ENCODE measurements around the gene KCNT2.
"Not testable (repeated sequence)": the region's sequence is repeated elsewhere in the genome, so short reads cannot be mapped to it uniquely, and the experiment has no call there.

Gene KCNT2

DNA sequence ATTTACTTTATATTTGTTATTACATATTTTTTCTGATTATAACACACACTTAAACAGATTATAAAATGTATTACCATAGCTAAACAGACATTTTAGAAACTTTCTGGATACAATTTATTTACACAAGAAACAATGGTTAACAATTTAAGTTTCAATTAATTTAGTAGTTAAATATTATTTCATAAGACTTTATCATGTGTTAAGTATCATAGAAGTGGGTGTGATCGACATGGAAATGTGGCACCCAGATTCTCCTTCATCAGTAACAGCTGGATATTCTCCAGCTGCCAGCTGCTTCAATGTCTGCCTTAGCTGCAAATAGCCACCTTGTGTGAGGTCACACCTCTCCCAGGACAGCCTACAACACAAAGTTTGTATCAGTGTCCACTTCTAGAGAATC lies 97.8 kb downstream of the KCNT2 start:
- no peak for ATAC-seq

DNA sequence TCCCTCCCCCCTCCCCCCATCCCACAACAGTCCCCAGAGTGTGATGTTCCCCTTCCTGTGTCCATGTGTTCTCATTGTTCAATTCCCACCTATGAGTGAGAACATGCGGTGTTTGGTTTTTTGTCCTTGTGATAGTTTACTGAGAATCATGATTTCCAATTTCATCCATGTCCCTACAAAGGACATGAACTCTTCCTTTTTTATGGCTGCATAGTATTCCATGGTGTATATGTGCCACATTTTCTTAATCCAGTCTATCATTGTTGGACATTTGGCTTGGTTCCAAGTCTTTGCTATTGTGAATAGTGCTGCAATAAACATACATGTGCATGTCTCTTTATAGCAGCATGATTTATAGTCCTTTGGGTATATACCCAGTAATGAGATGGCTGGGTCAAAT lies 104.0 kb downstream of the KCNT2 start:
- not testable (repeated sequence) for ATAC-seq

DNA sequence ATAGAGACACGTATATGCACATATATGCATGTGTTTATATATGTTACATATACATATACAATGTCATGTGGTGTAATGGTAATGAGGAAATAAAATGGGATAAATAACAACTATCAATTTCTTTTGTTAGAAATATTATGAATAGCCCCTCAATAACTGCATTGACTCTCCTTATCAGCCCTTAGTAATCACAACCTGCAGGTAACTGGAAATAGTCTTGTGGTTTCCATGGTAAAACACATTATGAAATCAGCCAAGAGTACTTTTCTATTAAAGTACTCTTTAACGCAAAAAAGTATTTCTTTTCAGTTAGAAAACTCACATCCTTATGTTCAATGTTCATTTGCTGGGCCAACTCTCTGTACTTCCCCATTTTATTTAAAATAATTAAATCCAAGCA lies 105.8 kb downstream of the KCNT2 start:
- ATAC-seq, result no peak

DNA sequence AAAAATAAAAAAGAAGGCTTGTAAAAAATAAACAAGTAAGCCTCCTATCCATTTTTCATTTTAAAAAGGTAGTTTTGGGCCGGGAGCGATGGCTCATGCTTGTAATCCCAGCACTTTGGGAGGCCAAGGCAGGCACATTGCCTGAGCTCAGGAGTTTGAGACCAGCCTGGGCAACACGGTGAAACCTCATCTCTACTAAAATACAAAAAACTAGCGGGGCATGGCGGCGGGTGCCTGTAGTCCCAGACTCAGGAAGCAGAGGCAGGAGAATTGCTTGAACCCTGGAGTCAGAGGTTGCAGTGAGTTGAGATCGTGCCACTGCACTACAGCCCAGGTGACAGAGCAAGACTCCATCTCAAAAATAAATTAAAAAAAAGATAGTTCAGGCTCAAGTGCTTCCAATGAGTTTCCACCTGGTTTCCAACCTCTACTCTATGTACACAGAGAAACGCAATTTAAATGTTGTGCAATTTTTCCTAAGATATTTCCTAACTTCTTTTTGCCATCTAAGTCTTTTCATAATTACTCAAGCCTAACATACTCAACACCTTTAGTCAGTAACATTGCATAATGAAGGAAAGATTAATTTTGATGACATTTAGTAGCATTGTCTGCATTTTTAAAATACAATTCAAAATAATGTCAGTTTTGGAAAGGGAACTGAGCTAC lies 106.3 kb downstream of the KCNT2 start:
- no peak for ATAC-seq

DNA sequence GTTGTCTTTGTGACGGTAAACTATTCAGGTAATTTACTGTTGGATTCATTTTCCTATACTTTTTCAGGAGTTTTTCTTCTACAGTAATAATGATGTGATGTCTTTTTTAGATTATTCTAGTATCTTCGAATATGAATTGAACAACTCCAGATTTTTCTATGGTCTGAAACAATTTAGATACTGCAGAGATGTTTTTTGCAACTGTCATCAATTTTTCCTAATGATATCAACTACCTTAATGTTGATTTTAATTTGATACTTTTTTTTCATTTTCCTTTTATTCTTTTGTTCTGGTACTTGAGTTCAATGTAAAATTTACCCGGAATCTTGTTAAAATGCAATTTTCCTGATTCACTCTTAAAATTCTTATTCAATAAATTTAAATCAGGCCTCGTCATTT lies 110.4 kb downstream of the KCNT2 start:
- ATAC-seq, result no peak

DNA sequence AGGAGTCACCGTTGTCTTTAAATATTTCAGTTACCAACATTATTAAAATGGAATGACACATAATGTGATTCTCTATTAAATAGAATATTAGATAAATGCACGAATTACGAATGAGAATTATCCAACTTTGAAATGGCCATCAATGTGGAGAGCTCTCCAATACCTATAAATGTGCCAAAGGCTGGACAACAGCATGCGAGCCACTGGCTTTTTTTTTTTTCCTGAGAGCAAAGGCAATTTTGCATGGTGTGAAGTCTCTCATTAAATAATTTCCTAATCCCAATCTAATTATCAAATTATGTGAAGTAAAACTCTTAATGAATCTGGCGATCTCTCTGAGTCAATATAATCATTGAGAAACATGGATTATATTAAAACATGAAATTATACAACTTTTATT lies 113.5 kb downstream of the KCNT2 start:
- no peak for ATAC-seq

DNA sequence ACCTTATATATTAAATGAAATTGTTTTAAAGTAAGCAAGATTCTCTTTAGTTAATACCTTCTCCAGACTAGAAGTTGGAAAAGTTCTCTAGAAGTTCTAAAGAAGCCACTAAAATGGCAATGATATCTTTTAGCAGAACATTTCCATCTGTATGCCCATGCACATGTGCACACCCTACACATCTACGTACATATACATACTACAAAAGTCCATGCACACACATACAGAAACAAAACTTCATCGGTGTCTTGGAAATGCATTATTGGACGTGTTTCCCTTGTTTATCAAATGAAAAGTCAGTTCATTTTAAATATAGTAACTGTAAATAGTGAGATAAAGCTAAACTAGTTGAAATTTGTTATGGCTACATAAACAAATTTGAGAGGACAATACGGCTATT lies 114.4 kb downstream of the KCNT2 start:
- ATAC-seq, result no peak

DNA sequence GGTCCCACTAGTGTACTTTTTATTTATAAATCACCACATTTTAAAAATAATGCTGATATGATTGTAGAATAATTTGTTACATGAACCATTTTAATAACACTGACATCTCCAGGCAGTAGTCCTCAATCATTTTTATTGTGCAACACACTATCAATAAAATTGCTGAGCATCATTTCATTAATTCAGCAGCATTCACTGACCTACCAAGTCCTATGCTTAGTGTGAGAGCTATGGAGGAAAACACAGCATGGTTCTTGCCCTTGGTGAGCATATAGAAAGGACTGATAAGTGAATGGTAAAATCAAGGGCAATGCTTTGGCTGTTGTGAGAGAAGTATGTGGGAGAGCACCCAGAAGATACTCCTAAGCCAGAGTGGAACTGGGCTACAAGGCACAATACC lies 119.7 kb downstream of the KCNT2 start:
- ATAC-seq, result no peak

DNA sequence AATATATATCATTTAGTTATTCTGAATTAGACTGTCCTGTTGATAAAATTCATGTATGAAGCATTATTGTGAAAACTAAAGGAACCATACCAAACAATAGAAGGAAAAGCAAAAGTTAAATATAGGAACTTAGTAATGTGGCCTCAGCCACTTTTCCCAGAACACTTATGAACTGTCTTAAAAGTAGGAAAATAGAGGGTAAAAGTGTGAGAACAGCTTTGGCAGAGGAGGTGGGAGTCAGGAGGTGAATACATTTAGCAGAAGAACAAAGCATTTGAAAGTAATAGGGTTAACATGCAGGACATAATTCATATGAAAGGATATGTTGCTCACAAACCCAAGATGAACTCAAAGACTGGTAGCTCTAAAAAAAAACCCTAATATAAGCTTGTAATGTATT lies 121.9 kb downstream of the KCNT2 start:
- ATAC-seq, result no peak

DNA sequence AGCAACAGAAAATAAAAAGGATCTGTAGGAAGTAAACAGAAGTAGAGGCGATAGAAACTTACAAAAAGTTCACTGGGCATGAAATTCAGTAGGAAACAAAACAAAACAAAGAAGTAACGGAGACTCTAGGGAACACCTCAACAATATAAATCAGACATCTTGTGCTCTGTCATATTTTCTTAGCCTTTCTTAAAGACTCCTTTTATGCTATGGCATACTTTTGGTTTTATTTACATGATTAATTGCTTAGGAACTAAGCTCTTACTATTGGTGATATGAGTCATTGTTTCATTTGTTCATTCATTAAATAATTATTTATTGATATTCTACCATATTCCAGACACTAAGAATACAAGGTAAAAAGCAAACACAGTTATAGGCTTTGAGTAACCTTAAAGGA lies 126.6 kb downstream of the KCNT2 start:
- ATAC-seq, result no peak

DNA sequence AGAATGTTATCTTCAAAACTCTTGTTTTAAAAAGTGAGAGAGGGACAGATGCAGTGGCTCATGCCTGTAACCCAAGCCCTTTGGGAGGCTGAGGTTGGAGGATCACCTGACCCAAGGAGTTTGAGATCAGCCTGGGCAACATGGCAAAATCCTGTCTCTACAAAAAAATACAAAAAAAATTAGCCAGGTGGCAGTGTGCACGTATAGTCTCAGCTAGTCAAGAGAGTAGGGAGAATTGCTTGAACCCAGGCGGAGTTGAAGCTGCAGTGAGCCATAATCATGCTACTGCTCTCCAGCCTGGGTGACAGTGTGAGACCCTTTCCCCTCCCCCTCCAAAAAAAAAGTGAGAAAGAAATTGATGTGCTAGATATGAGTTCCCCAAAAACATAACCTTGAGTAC lies 131.0 kb downstream of the KCNT2 start:
- no peak for ATAC-seq

DNA sequence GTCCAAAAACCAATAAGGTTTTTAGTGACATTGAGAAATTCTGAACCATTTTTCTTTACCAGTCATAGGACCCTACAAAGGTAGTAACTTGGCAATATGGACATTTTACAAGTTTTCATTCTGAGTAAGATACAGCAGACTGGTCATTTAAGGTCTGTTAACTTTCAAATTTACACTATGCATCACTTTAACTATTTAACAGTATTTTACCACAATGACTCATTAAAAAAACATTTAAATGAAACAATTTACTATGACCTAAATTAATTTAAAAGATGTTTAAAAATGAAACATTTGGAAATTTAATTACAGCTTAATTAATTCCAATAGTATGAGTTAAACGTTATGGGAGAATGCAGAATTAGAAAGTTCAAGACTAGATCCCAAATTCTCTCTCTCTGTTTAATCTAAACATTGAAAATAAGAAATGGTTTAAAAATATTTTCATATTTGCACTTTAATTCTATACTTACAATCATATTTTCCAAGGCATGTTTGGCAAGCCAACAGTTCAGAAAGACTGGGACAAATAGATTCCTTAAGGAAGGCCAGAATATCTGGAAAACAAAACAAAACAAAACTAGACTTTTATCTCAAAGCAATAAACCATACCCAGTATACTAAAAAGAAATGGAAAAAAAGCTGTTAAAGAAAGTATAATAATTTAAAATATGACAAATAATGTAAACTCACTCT lies 140.9 kb downstream of the KCNT2 start:
- ATAC-seq, result no peak

DNA sequence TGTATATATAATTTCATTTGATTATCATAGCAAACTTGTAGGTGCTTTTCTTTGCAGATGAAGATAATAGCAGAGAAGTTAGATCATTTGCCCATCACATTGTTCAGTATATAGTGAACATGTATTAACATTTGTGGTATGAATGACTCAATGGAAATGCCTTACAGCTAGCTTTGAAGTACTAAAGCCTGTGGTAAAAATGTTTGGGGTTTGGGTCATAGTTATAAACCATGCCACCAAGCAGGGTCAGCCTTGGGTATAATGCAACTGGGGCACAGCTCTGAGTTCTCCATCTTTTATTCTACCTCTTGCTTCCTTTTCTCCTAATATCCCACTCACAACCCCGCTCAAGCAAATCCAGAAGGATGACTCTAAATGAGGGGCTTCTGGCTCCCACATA lies 141.6 kb downstream of the KCNT2 start:
- ATAC-seq, result no peak

DNA sequence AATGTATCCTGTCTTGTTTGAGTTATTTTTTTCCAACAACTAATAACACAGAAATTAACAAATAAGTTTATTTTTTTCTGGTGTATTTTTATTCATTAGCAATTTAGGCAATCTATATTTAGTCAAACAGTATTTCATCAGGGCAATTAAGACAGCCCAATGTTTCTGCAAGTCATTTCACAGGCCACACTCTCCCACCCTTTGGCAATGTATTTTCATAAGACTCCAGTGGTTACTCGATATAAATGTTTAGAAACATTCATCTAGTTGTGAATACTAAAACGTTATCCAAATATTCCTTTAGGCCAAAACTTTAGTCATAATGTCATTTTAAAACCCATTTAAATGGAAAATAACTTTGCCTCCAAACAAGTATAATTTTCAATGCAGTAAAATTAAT lies 142.1 kb downstream of the KCNT2 start:
- no peak for ATAC-seq

DNA sequence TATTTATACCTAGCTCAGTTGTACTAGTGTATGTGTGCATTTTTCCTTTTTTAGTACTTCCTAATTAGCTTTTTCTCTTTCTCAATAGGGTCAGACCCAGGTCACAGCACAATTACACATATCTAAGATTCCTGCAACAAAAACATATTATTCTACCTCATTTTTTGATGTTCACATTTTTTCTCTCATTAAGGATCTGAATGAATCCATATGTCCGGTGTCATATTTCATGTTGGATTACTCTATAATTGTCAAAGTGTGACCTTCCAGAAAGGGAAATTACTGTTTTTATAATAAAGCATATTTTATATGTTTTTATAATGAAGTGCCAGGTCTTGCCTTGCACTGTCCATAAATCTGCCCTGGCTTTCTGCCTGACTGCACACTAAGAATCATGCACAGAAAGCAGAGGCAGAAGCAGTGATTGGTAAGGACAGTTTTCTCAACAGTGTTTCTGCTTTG lies 143.7 kb downstream of the KCNT2 start:
- no peak for ATAC-seq

DNA sequence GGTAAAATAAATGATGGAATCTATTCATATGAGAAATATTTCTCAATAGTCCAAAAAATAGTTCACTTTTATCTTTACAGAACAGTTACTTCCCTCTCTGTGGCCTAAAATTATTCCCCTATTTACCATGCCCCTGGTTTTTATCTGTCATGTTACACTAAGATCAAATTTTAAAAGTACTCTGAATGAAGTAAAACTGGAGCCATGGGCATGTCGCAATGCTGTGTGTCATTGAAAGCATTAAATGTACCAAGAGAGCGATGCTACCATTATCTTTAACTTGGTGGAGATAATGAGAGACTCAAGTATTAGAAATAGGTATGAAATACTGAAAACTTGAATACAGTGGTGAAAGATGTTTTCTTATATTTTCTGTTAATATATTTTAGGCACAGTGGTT lies 146.2 kb downstream of the KCNT2 start:
- no peak for ATAC-seq

DNA sequence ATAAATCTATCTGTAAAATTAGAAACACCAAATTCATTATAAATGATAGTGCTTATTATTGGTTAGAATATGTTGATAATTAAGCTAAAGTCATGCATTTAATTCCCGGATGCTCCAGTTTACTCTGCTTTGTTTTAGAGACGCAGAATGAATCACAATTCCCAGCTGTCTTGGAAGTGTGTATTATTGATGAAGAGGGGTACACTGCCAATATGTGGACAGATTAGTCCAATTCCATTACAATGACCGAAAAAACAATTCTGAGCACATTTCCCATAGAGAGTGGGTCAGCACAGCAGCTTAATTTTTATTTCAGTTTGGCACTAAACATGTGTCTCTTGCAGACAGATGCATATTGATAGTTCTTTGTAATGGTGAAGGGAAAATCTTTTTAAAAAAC lies 146.7 kb downstream of the KCNT2 start:
- ATAC-seq, result no peak

DNA sequence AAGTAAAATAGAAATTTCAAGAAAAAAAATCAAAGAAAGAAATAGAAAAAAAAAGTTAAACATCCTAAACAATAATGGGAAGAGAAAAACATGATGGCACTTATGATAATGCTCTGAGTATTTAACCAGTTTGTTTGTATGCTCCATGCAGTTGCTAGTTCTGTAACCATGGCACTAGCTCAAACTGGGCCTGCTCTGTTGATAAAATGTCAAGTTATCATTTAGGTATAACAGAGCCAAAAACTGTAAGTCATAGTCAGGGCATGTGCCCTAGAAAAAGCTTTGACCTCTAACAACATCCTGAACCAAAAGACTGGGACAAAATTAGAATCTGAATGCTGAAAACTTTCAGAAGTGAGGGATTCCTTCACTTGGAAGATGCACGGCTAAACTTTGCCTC lies 148.9 kb downstream of the KCNT2 start:
- ATAC-seq, result no peak

DNA sequence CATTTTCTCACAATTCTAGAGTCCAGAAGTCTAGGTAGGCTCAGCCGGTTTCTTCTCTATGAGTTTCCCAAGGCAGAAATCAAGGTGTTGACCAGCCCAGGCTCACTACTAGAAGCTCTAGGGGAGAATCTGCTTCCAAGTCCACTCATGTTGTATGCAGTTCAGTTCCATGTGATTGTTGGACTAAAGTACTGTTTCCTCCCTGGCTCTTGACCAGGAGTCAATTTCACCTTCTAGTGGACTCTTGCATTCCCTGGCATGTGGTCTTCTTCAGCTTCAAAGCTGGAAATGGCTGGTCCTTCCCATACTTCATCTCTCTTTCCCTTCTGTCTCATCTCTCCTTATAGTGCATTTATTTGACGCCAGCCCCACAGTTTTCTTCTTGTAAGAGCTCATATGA lies 153.4 kb downstream of the KCNT2 start:
- ATAC-seq, result no peak

DNA sequence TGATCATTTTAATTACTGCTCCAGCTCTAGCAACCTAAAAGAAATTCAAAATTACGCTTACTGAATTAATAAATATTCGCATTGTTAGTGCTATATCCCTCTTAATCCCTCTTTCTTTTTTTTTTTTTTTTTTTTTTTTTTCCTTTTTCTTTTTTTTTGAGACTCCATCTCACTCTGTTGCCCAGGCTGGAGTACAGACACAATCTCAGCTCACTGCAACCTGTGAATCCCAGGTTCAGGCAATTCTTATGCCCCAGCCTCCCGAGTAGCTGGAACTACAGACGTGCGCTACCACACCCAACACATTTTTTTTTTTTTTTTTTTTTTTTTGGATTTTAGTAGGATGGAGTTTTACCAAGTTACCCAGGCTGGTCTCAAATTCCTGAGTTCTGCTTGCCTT lies 157.1 kb downstream of the KCNT2 start:
- ATAC-seq, result no peak

DNA sequence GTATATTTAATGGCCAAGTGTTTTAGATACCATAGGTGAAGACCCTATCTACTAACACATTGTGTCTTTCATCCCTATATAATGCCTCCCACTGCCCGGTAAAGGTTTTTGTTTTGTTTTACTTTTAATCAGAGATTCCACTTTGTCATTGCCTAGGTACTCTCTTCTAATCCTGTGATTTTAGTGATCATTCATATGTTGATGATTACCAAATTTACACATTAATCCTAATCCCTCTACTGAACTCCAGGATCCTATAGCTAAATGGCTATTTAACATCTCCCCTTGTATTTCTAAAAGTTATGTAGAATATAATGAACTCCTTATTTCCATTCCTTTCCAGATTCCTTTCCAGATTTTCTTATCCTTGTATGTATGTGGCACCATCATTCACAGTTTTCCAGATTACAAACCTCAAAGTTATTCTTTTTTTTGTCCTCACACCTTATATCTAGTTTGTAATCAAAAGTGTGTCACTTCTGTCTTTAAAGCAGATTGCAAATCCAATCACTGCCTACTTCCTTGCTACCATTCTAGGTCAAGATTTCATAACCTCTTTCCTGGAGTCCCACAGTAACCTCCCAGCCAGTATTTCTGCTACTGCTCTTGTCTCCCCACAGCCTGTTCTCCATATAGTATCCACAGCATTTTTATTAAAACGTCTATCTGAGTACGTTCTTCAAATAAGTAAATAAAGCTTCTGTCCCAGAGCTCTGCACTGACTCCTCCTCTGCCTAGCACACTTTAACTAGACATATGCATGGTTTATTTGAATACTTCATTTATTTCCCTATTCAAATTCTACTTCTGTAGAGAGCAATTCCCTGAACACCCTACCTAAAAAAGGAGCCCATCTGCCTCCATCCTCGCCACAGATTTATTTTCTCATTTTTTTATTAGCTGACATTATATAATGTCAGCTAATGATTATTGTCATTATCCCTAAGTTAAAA lies 157.8 kb downstream of the KCNT2 start:
- ATAC-seq, result no peak

DNA sequence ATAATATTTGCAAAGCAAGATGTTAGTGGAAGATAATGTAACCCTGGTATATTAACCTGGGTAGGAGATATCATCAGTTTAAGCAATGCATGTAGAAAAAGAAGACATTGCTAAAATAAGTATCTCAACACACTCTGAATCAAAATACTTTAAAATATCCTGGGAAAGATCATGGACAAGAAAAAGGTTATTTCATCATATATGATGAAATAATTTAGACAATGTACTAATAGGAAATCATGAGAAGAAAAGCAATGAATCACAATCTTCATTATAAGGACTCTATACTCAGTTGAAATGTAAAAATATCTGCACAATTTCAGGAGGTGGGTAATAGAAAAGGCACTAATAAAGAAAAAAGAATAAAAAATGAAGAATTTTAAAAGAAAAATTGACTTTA lies 158.8 kb downstream of the KCNT2 start:
- ATAC-seq, result no peak

DNA sequence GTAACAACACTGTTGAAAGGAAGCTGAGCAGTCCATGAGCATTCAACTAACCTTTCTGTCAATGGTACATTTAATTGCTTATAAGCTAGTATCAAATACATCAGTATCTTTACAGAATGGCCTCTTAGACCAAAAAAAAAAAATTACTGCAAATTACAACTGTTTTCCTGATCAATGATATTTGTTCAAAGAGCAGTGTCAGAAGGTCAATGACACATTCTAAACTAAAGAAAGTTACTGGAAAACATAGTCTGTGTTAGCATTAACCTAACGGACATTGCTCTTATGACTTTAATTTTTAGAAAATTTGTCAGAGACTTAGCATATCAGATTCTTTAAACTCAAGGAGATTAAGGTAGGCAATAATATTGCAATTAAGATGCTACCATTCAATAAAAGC lies 162.5 kb downstream of the KCNT2 start:
- ATAC-seq, result no peak

DNA sequence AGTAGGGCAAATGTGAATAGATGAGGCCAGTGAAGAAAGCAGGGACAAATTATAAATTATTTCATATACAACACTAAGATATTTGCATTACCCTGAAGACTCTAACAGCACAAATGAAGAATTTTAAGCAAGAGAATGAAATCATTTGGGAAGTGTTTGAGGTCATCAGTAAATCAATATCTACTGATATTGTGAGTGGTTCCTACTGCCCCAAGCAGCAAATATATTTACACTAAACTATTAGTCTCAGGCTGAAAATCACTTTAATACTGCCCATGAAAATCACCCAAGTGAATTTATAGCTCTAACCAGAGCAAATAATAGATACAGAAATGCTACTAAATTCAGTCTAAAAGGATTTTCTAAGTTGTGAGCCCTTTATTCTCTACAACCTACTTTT lies 163.6 kb downstream of the KCNT2 start:
- ATAC-seq, result no peak
